ENCODE data around the gene KANSL1L. TPM values are rescaled to one million over a fixed set of nuclear protein-coding genes. Genes with fewer than 3 reads are reported as not detected.

KANSL1L gene
- total and polyA plus RNA-seq, 10 of the 15 experiments (the other 5 are each of a cell fraction or from before 2014, with no cell fraction given) = 1.2 to 9.5 (median 3.7) TPM

- Histone ChIP-seq H3K9me3 (replicated peaks; ENCODE audit: control insufficient read depth, insufficient read depth, low read length) (no peaks in the 10 kb centered on the region), H3K36me3 (ENCODE audit: control insufficient read depth in 2 of 2, insufficient read depth in 2 of 2, low read length in 1 of 2) (no peaks in the 10 kb centered on the region), H3K4me1 (ENCODE audit: control insufficient read depth, insufficient read depth, low read length) (no peaks in the 10 kb centered on the region), H2AFZ (ENCODE audit: control insufficient read depth, low read depth, low read length) (peak overlapping the region; percentile 24; the same call in 1 of the 2 replicates), H3K79me2 (ENCODE audit: control insufficient read depth, insufficient read depth, low read length) (no peaks in the 10 kb centered on the region), H3K4me3 (no peak overlapping the region), H4K20me1 (ENCODE audit: control insufficient read depth, insufficient read depth) (no peaks in the 10 kb centered on the region), H3K27ac (ENCODE audit: control insufficient read depth, insufficient read depth) (no peak overlapping the region), H3K27me3 (replicated peaks in 1 of 2; ENCODE audit: control insufficient read depth in 2 of 2, insufficient read depth in 2 of 2, low read length in 1 of 2) (no peaks in the 10 kb centered on the region), H3K9ac (ENCODE audit: control insufficient read depth, insufficient read depth, low read length) (no peak overlapping the region), H3K4me2 (ENCODE audit: control insufficient read depth, insufficient read depth) (no peak overlapping the region; the same call in 1 of the 2 replicates)
- peak; percentile 76 for TF ChIP-seq SMC3 (IDR thresholded peaks at IDR 0.05; ENCODE audit: borderline replicate concordance, low read length)
- TF ChIP-seq RAD21 (IDR thresholded peaks at IDR 0.05; ENCODE audit: insufficient read depth, low read depth, low read length) = peak; percentile 70
- TF ChIP-seq POLR2A (IDR thresholded peaks at IDR 0.05; ENCODE audit: low read depth, low read length) = no peak
- TF ChIP-seq CTCF (IDR thresholded peaks at IDR 0.05 in 2 of 3, conservative IDR thresholded peaks at IDR 0.05 in 1 of 3; ENCODE audit: control insufficient read depth in 2 of 3, extremely low read depth in 1 of 3, insufficient read depth in 1 of 3, low read depth in 3 of 3, low read length in 3 of 3) = peak; percentile 58 to 72 (median 59)
- FAIRE-seq (peak; percentile 35), DNase-seq (ENCODE audit: low read depth, low spot score) (no peak), ATAC-seq (peak; percentile 86)
- BruUV-seq (replicated peaks) = no TSS peak
- intact Hi-C loops (cut with micrococcal nuclease; ENCODE audit: unreplicated experiment) = loop anchor here (1.0 kb wide), 1 partner anchor 122 kb away; no protein-coding TSS in a partner anchor
- SMC1A ChIA-PET (ENCODE audit: uncharacterized antibody, unreplicated experiment) = interaction anchor here (0.6 to 2.6 kb wide), 7 partner anchors 74 to 131 kb away, joined by 3 to 19 read pairs (median 3); no protein-coding TSS in a partner anchor
- RAD21 ChIA-PET (ENCODE audit: unreplicated experiment) = interaction anchor here (1.1 to 3.2 kb wide), 7 partner anchors 9 to 123 kb away, joined by 3 to 9 read pairs (median 4); partner anchors contain the start of gene KANSL1L
- in situ Hi-C loops (cut with MboI) = loop anchor here (5.0 kb wide), 1 partner anchor 124 kb away; no protein-coding TSS in a partner anchor
- WGBS (ENCODE audit: insufficient coverage, insufficient replicate concordance, low lambda C conversion rate, missing lambda C conversion rate) = 0% methylated on average over 2 of the region's 2 CpGs
- CTCF ChIA-PET = interaction anchor here (0.6 to 3.0 kb wide), 17 partner anchors 12 to 195 kb away, joined by 3 to 23 read pairs (median 4); no protein-coding TSS in a partner anchor
- POLR2A ChIA-PET = no interaction called here
These were observed 98.2 kb downstream of the KANSL1L start for GRCh38 chr2:210072922-210073509.
